HepG2 (cell line): ENCODE measurements around the gene SIK3. TPM values are rescaled to one million over a fixed set of nuclear protein-coding genes. Genes with fewer than 3 reads are reported as not detected.

Experiments used
- CCAR2 ChIP-seq: fragments of 200-400 bp; formaldehyde crosslinking; optimal IDR thresholded peaks from 2 replicates; pipeline ENCODE3; 2018; ENCODE audit warnings: low read depth, mild to moderate bottlenecking, low read length, moderate library complexity
- CREB1 ChIP-seq, 2 experiments: fragments of 450-650 bp in 1 of 2; IDR thresholded peaks; 2 replicates each; pipeline ENCODE4 v1.6.1; 2016 to 2017; ENCODE audit warnings: control low read depth in 1 of 2, mild to moderate bottlenecking in 1 of 2, missing compliant biosample characterization in 1 of 2, missing genetic modification characterization in 1 of 2
- FOXO1 ChIP-seq: sonication (generic); formaldehyde crosslinking; IDR thresholded peaks from 2 replicates; pipeline ENCODE4 v1.4.0; 2020; ENCODE audit warnings: missing genetic modification reagents
- KAT2B ChIP-seq: fragments of 150-350 bp; IDR thresholded peaks from 2 replicates; pipeline ENCODE4 v1.6.1; 2014; ENCODE audit warnings: low read depth, low read length, borderline replicate concordance
- KMT2B ChIP-seq: IDR thresholded peaks from 2 replicates; pipeline ENCODE4 v1.6.1; 2016; ENCODE audit warnings: missing genetic modification reagents, missing compliant biosample characterization
- RAD51 ChIP-seq: fragments of 450-650 bp; IDR thresholded peaks from 2 replicates; pipeline ENCODE4 v1.6.1; 2016; ENCODE audit warnings: borderline replicate concordance
- SAFB2 ChIP-seq: sonication (generic); formaldehyde crosslinking; IDR thresholded peaks from 2 replicates; pipeline ENCODE4 v1.5.1; 2020; ENCODE audit warnings: missing genetic modification reagents, low read depth, mild to moderate bottlenecking, borderline replicate concordance
- SOX5 ChIP-seq: IDR thresholded peaks from 2 replicates; pipeline ENCODE4 v1.6.1; 2016; ENCODE audit warnings: borderline replicate concordance
- ZBTB1 ChIP-seq: sonication (generic); formaldehyde crosslinking; IDR thresholded peaks from 2 replicates; pipeline ENCODE4 v1.4.0; 2020; ENCODE audit warnings: missing genetic modification reagents, borderline replicate concordance
- ZNF274 ChIP-seq: sonication (generic); formaldehyde crosslinking; IDR thresholded peaks from 2 replicates; pipeline ENCODE4 v1.5.1; 2020; ENCODE audit warnings: mild to moderate bottlenecking, missing genetic modification reagents
- ZNF652 ChIP-seq: IDR thresholded peaks from 2 replicates; pipeline ENCODE4 v1.6.1; 2016; ENCODE audit warnings: low read depth, borderline replicate concordance
- ZNF713 ChIP-seq: sonication (generic); formaldehyde crosslinking; IDR thresholded peaks from 2 replicates; pipeline ENCODE4 v1.4.0; 2020; ENCODE audit warnings: mild to moderate bottlenecking, missing genetic modification reagents
- ZNF816 ChIP-seq: sonication (generic); formaldehyde crosslinking; IDR thresholded peaks from 2 replicates; pipeline ENCODE4 v1.8.0; 2022; ENCODE audit warnings: missing genetic modification reagents, mild to moderate bottlenecking, borderline replicate concordance
- polyA plus RNA-seq, 8 experiments: library from polyadenylated mRNA; depleted of rRNA in 3 of 8; stranded (reverse) in 7 of 8; unstranded in 1 of 8; fragments of >200 nt; fragmentation: Illumina TruSeq in 4 of 8; extraction: Trizol in 4 of 8; gene quantifications; 2 replicates each; pipeline versions ENCODE4 v1.2.1 to v1.2.3, GENCODE V29; 2011 to 2016; ENCODE audit warnings: low read depth in 4 of 8, missing spikeins in 1 of 8, mixed read lengths in 1 of 8; ENCODE audit not compliant: insufficient read depth in 1 of 8
- total RNA-seq, 5 experiments: library from RNA; depleted of rRNA; stranded (reverse); fragments of >200 nt; fragmentation: Illumina TruSeq; extraction: Trizol; gene quantifications; 2 replicates each; pipeline ENCODE4 v1.2.3, GENCODE V29; 2016; ENCODE audit warnings: low read depth in 1 of 5
- TF ChIP-seq, protein P1 (sequence below): sonication (generic); formaldehyde crosslinking; IDR thresholded peaks from 2 replicates; pipeline ENCODE4 v1.4.0; 2020; ENCODE audit warnings: missing genetic modification reagents, borderline replicate concordance
- TF ChIP-seq, protein P2 (sequence below): sonication (generic); formaldehyde crosslinking; IDR thresholded peaks from 2 replicates; pipeline ENCODE4 v1.4.0; 2020; ENCODE audit warnings: missing genetic modification reagents
- TF ChIP-seq, protein P3 (sequence below): sonication (generic); formaldehyde crosslinking; IDR thresholded peaks from 2 replicates; pipeline ENCODE4 v1.4.0; 2020; ENCODE audit warnings: mild to moderate bottlenecking, missing genetic modification reagents
- TF ChIP-seq, protein P4 (sequence below), 2 experiments: sonication (generic) in 1 of 2; formaldehyde crosslinking in 1 of 2; IDR thresholded peaks; 2 replicates each; pipeline versions ENCODE4 v1.5.1 to v1.6.1; 2011 to 2020; ENCODE audit warnings: borderline replicate concordance in 1 of 2, low read depth in 1 of 2, low read length in 1 of 2, mild to moderate bottlenecking in 1 of 2, missing genetic modification reagents in 1 of 2, moderate library complexity in 1 of 2
- TF ChIP-seq, protein P5 (sequence below): sonication (generic); formaldehyde crosslinking; IDR thresholded peaks from 2 replicates; pipeline ENCODE4 v1.8.0; 2022; ENCODE audit warnings: mild to moderate bottlenecking, missing genetic modification reagents; ENCODE audit not compliant: insufficient replicate concordance
- TF ChIP-seq, protein P6 (sequence below): sonication (generic); formaldehyde crosslinking; IDR thresholded peaks from 2 replicates; pipeline ENCODE4 v1.5.0; 2020; ENCODE audit warnings: missing genetic modification reagents

SIK3 gene
- total and polyA plus RNA-seq, 2 of the 13 experiments (the other 11 are each of a cell fraction or from before 2014, with no cell fraction given), result 5.7 to 9.8 TPM

DNA sequence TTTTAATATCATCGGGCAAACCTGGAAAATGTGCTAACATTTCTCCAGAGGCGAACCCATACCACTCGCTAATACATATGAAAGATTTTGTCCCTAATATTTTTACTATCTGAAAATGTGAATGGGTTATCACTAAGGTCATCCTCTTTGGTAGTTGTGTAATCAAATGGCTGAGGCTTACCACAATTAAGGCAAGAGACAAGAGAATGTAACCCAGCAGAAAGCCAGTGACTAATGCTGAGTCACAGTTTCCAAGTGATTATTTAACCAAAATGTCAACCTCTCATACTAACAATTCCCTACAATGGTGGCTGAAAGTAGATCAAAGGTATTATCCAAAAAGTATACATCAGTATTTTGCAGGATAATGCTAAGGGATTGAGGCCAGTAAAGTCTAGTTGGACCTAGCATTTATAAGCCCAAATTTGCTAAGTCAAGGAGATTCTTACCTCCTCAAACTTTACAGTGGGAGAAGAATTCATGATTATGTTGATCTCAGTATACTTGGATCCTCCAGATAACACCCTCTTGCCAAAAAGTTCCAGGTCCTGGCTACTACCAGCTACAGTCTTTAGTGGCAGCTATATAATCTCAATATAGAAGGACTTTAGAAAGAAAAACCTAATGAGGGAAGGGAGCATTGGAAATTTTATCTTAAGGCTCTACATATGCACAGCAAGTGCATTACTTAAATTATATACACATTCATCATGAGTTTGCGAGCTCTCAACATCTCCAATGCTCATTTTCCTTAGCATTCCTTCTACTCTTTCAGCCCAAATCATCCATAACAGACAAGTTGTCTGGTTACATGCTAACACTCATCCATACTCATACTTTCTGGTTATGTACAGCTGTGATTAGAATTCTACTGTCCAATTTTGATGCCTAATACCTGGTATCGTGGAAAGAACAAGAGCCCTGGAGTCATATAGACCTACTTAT, 25.4 kb downstream of the SIK3 start (continued):
- TF ChIP-seq, protein P1, sequence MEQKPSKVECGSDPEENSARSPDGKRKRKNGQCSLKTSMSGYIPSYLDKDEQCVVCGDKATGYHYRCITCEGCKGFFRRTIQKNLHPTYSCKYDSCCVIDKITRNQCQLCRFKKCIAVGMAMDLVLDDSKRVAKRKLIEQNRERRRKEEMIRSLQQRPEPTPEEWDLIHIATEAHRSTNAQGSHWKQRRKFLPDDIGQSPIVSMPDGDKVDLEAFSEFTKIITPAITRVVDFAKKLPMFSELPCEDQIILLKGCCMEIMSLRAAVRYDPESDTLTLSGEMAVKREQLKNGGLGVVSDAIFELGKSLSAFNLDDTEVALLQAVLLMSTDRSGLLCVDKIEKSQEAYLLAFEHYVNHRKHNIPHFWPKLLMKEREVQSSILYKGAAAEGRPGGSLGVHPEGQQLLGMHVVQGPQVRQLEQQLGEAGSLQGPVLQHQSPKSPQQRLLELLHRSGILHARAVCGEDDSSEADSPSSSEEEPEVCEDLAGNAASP (CRISPR knock-in tag), result peak; percentile 76; the same call in 1 of the 2 replicates
- peak; percentile 94 for TF ChIP-seq SOX5 (CRISPR knock-in tag)
- TF ChIP-seq FOXO1 (CRISPR knock-in tag), result peak; percentile 65; the same call in 1 of the 2 replicates
- peak; percentile 34; the same call in 1 of the 2 replicates for TF ChIP-seq ZNF652
- TF ChIP-seq, protein P2, sequence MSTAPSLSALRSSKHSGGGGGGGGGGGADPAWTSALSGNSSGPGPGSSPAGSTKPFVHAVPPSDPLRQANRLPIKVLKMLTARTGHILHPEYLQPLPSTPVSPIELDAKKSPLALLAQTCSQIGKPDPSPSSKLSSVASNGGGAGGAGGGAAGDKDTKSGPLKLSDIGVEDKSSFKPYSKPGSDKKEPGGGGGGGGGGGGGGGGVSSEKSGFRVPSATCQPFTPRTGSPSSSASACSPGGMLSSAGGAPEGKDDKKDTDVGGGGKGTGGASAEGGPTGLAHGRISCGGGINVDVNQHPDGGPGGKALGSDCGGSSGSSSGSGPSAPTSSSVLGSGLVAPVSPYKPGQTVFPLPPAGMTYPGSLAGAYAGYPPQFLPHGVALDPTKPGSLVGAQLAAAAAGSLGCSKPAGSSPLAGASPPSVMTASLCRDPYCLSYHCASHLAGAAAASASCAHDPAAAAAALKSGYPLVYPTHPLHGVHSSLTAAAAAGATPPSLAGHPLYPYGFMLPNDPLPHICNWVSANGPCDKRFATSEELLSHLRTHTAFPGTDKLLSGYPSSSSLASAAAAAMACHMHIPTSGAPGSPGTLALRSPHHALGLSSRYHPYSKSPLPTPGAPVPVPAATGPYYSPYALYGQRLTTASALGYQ, result peak; percentile 91
- TF ChIP-seq ZNF274 (CRISPR knock-in tag), result no peak
- no peak for TF ChIP-seq RAD51
- TF ChIP-seq, protein P3, sequence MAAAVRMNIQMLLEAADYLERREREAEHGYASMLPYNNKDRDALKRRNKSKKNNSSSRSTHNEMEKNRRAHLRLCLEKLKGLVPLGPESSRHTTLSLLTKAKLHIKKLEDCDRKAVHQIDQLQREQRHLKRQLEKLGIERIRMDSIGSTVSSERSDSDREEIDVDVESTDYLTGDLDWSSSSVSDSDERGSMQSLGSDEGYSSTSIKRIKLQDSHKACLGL, result no peak
- TF ChIP-seq SAFB2 (CRISPR knock-in tag), result no peak
- peak; percentile 57; the same call in 1 of the 2 replicates for TF ChIP-seq ZNF816 (CRISPR knock-in tag)
- no peak for TF ChIP-seq ZBTB1
- TF ChIP-seq CREB1 (IDR thresholded peaks at IDR 0.05), result 0 out of 2 replicates have a peak, but pooled peaks have one; percentile 38
- peak; percentile 66 for TF ChIP-seq CREB1 (CRISPR knock-in tag; IDR thresholded peaks at IDR 0.05)
- TF ChIP-seq KAT2B, result no peak
- TF ChIP-seq, protein P4, sequence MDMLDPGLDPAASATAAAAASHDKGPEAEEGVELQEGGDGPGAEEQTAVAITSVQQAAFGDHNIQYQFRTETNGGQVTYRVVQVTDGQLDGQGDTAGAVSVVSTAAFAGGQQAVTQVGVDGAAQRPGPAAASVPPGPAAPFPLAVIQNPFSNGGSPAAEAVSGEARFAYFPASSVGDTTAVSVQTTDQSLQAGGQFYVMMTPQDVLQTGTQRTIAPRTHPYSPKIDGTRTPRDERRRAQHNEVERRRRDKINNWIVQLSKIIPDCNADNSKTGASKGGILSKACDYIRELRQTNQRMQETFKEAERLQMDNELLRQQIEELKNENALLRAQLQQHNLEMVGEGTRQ (IDR thresholded peaks at IDR 0.05; ENCODE audit: low read depth, low read length), result no peak
- TF ChIP-seq, protein P4 (CRISPR knock-in tag; IDR thresholded peaks at IDR 0.05; ENCODE audit: borderline replicate concordance), result no peak
- TF ChIP-seq ZNF713 (CRISPR knock-in tag), result no peak
- TF ChIP-seq, protein P5, sequence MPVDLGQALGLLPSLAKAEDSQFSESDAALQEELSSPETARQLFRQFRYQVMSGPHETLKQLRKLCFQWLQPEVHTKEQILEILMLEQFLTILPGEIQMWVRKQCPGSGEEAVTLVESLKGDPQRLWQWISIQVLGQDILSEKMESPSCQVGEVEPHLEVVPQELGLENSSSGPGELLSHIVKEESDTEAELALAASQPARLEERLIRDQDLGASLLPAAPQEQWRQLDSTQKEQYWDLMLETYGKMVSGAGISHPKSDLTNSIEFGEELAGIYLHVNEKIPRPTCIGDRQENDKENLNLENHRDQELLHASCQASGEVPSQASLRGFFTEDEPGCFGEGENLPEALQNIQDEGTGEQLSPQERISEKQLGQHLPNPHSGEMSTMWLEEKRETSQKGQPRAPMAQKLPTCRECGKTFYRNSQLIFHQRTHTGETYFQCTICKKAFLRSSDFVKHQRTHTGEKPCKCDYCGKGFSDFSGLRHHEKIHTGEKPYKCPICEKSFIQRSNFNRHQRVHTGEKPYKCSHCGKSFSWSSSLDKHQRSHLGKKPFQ (CRISPR knock-in tag), result no peak
- 0 out of 2 replicates have a peak, but pooled peaks have one; percentile 31 for TF ChIP-seq KMT2B (CRISPR knock-in tag)
- TF ChIP-seq CCAR2, result no peak
- TF ChIP-seq, protein P6, sequence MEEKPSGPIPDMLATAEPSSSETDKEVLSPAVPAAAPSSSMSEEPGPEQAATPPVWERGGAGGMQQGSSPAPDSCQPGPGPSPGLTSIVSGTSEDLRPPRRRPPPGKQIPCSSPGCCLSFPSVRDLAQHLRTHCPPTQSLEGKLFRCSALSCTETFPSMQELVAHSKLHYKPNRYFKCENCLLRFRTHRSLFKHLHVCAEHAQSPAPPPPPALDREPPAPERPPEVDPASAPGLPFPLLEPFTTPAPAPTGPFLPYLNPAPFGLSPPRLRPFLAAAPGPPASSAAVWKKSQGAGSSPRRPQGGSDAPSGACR, result no peak
